GM12892 (cell line): ENCODE data around the gene SERPINE1.

ENCODE experiments used
- POLR2A ChIP-seq: IDR thresholded peaks from 2 replicates; pipeline ENCODE4 v1.6.1; 2011; ENCODE audit warnings: low read depth, low read length, control low read depth
- POLR2AphosphoS5 ChIP-seq: IDR thresholded peaks from 2 replicates; pipeline ENCODE4 v1.6.1; 2011; ENCODE audit warnings: low read depth, low read length, control low read depth
- TAF1 ChIP-seq: IDR thresholded peaks from 2 replicates; pipeline ENCODE4 v1.6.1; 2011; ENCODE audit warnings: low read depth, mild to moderate bottlenecking, control low read depth, low read length, borderline replicate concordance

GRCh38 chr7:101114492-101114891 is 12.4 kb upstream of the SERPINE1 start:
- TF ChIP-seq POLR2A (no peak), TAF1 (no peak), POLR2AphosphoS5 (no peak)
